ENCODE measurements around the gene TCF7L2.
"Not testable (repeated sequence)": the region's sequence is repeated elsewhere in the genome, so short reads cannot be mapped to it uniquely, and the experiment has no call there.

Gene TCF7L2

DNA sequence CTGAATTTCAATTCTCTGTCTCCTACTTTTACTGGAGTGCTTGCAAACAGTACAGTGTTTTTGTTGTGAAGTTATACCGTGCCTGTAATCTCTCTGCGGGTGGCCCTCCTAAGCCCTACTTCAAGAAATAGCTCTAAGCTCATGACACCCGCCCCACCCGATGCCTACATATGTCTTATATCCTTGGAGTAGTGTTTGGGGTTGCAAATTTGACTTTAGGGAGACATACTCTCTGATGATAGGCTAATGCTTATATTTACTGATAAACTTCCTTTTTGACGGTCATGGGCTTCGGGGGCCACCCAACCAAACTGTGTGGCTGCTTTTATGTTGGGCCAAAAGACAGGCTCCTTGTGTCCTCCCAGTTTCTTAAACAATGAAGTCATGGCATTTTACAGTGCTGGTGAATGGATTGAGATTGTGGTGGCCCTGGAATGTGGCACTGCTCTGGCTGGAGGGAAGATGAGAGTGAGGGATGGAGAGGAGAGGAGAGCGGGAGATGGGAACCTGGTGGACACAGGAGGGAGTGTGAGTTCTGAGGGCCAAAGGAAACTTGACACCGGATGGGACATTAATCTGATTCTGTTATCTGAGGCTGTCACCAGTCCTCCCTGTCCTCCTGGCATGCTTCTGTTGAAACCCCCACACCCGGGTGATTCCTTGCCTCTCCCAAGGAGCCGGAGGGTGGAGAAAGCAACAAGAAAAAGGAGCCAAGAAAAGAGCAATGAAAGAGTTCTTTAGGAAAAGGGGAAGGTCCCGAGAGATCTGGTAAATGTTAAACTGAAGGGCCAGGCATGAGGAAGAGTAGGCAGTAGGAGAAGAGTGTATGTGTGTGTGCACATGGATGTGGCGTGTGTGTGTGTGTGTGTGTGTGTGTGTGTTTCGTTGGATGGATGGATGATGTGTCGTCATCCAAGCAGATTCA lies 113.3 kb downstream of the TCF7L2 start:
- DNase-seq (ENCODE audit: low read depth in 3 of 3), result no peak

DNA sequence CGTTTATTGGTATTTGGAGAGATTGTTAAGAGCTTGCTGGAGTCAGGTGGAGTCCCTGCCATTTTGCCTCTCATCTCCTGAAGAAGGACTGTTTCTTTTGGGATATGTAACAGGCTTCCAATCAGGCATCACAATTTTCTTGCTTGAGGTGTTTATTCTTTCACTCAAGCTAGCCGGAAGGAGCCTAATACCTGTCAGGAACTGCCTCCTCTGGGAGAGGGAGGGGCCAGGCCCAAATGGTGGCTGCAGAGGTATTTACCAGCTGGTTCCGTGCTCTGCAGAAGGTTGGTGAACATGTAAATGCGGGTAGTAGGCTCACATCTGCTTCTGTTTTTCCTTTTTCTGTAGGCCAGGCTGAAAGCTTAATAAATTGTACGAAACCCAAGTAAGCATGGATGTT lies 114.0 kb downstream of the TCF7L2 start:
- DNase-seq (ENCODE audit: low read depth in 3 of 3), result no peak

DNA sequence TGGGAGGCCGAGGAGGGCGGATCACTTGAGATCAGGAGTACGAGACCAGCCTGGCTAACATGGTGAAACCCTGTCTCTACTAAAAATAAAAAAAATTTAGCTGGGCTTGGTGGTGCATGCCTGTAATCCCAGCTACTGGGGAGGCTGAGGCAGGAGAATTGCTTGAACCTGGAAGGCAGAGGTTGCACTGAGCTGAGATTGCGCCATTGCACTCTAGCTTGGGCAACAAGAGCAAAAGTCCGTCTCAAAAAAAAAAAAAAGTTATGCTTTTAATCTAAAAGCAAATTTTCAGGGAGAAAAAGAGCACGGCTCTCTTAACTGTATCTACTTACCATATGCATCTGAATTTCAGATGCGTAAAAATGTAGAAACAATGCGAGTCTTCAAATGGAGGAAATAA lies 116.1 kb downstream of the TCF7L2 start:
- DNase-seq (ENCODE audit: low read depth in 3 of 3), result not testable (repeated sequence)

DNA sequence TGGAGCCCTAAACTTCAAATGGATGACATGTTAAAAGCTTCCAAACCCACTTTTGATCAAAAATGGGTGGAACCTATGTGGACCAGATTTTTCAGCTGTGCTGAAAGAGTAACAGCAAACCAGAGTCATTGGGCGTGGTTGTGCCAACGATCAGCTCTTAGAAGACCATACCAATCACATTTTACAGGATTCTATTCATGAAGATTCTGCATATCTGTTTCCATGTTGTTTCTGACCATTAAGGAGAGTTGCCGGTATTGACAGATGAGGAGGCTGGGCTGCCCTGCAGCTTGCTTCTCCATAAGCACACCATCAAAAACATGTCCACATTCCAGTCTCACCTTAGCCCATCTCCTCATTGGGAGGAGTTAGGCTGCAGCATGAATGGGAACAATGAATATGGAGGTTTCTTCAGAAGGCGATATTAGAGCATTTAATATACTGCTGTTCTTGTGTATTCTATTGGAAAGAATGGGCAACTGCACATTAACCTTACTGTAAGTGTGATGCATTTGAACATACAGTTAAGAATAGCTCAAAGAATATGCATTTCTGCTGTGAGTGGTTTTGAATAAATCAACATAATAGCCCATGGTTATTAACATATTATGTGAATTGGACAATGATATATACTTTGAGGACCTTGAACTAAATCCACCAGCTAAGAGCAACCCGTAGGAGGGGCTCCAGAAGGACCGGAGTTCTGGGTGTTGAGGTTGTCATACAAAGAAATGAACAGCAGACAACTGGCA lies 116.7 kb downstream of the TCF7L2 start:
- DNase-seq (ENCODE audit: low read depth in 3 of 3), result no peak

DNA sequence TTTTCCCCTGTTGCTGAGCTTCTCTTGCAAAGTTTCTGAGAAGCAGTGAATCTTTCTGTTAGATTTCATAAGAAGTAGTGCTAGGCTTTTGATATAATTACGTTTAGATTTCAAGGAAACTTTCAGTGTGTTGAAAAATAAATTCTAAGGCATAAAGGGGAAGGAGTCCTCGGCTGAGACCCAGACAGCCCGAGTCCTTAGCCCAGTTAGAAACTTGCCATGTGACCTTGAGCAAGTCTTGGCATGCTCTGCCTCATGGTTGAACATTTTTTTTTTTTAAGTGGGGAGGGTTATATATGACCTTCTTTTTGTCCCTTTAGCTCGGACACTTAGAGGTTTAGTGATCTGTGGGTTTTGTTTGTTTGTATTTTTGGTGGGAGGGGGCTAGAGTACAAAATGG lies 117.5 kb downstream of the TCF7L2 start:
- DNase-seq (ENCODE audit: low read depth in 3 of 3), result no peak

DNA sequence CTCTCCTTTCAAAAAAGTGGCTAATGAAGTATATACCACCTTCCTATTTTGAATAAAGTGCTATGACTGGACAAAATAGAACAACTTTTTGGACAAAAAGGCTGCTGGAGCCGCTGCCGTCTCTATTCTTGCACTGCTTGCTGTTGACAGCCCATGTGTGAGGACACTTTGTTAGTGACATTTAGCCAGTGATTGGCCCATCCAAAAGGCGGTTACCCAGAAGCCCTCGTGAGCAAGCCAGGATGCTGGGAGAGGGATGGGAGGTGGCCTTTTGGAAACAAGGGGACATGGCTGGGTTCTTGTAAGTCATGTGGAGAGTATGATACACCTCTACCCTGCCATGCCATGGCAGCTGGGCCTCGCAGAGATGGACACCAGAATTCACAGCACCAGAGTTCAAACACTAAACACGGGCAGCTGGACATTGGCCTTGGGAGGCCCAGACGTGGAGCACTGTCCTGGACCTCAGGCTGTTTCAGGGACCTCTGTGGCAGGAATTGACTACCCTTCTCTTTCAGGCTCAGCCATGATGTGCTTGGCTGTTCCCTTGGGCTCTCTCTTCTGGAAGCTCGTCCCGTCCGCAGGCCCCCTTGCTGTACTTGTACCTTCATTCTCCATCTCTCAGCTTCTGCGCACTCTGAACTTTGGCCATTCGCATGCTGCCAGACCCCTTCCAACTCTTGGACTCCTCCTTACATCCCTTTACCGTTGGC lies 118.3 kb downstream of the TCF7L2 start:
- no peak for DNase-seq (ENCODE audit: low read depth in 3 of 3)

DNA sequence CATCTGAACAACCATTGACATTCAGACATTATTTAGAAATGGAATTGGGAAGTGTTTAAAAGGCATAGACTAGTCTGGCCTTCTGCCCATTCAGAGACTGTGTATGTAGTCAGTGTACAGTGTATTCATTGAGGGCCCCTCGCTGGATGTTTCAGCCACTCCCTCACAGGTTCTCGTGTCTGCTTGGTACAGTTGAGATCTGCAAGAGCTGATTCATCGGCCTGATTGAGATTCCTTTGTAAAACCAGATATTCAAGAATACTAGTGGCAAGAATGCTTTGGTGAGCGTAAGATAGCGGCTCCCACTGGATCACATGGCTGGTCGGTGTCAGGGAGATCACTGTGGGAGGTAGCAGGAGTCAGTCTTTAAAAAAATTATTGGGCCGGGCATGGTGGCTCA lies 119.5 kb downstream of the TCF7L2 start:
- DNase-seq (ENCODE audit: low read depth in 3 of 3), result no peak

DNA sequence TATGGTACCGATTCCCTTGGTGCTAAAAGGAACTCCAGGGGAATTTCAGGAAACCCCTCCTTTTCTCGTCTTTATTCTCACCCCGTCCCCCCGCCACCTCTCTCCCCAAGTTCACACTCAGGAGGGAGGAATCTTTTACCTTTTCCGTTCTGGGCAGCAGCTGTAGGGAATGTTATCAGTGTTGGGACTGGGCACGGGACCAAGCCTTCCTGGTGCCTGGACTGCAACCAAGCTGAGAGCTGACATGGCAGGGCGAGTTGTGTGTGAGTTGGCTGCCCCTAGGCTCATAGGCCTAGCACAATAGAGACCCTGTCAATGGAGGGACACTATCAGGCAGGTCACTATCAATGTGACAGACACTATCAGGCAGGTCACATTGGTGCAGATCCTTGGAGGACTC lies 121.4 kb downstream of the TCF7L2 start:
- DNase-seq (ENCODE audit: low read depth in 3 of 3), result no peak

DNA sequence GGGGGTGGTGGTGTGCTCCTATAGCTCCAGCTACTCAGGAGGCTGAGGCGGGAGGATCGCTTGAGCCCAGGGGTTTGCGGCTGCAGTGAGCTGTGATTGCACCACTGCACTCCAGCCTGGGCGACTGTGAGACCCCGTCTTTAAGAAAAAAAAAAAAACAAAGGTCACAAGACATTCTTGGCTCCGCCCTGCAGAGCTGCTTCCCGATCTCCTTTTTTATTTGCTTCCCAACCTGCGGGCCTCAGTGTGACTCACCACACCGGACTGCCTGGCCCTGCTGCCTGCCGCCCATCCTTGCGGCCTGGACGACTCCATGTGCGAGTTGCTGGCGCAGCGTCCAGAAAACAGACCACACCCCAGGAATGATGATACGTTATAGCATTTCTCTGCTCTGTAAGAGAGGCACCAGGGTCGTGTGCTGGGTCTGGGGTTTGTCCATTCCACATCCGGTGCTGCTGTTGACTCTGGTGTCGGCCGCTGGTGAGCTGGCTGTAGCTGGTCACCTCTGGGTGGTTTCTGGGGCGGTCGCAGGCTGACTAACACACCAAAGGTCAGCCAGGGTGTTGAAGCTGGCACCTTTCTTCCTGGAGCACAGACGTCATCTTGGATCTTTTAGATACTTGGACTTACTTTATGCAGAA lies 123.6 kb downstream of the TCF7L2 start:
- no peak for DNase-seq (ENCODE audit: low read depth in 3 of 3)

DNA sequence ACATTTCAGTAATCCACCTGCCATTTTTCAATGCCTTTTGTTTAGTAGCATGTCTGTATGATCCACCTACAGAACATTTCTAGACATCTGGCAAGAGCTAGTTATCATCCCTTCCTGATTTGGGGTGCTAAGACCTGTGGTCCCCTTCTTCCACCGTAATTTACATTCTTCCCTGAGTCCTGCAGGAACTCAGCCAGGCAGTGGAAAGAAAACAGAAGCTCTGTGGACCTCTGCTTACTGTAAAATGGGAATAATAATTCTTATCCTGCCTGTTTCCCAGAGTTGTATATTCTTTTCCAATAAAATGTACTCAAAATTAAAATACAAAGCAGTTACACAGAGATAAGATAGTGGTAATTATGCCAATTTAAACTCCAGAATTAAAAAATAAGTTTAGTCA lies 126.9 kb downstream of the TCF7L2 start:
- no peak for DNase-seq (ENCODE audit: low read depth in 3 of 3)

DNA sequence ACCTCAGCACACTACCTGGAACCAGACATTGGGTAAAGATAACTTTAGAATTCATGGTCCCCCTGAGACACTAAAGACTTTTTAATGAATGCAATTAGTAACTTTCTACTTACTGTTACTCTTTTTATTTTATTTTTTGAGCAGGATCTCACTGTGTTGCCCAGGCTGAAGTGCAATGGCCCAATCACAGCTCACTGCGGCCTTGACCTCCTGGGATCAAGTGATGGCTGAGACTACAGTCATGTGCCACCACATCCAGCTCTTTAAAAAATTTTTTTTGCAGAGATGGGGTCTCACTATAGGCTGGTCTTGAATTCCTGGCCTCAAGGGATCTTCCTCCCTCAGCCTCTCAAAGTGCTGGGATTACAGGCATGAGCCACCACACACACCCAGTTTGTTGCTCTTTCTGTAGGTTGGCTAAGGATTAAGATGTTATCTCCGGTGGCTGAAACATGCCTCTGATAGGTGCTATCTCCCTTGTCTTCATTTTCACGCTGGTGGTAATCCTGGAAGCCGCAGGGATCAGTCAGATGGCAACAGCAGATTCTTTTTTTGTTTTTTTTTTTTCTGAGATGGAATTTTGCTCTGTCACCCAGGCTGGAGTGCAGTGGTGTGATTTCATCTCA lies 128.3 kb downstream of the TCF7L2 start:
- DNase-seq (ENCODE audit: low read depth in 3 of 3), result no peak

DNA sequence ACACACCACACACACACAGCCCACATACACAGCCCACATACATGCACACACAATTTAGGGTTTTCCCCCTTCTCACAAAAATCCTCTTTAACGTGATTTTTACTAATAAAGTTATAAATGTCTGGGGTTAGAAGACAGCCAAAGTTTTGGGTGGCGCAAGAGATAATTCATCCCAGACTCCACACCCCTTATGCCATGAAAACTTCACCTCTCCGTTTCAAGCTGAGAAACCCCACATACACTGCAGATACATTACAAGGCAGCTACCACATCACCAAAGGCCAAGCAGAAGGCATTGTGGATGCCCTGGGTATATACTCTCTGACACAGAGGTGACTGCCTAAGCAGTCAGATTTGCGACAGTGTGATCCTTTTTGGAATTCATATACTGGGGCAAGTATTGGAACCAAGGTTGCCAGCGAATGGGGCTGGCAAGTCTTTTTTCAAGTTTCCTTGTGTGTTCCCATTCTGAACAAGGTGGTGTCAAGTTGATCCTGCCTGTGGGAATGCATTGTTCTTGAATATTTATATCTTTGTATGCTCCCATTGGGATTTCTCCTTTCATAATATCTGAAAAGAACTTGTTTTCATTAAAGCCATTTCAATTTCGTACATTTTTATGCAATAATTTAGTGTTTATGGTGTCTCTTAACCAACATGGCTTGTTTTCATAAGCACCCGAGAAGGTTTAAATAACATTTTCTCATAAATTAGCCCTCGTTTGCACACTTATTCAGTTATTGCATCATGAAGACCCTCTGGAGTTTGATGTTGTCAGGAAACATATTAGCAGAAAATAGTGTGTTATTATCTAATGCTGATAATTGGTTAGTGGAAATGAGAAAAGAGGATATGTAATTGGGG lies 130.2 kb downstream of the TCF7L2 start:
- DNase-seq (ENCODE audit: low read depth in 3 of 3), result no peak

DNA sequence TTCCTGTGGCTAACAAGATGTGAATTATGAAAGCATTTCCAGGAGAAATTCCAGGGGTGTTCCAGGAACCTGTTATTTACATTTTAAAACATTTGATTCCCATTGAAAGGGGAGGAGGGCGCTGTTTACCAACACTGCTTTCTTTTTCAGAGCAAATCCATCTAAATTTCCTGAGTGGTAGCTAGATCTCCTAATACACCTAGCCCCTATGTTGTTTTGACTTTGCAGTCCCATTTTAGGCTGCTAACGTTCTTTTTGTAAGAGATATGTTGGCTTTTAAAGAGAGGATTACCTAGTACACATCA lies 130.8 kb downstream of the TCF7L2 start:
- no peak for DNase-seq (ENCODE audit: low read depth in 3 of 3)

DNA sequence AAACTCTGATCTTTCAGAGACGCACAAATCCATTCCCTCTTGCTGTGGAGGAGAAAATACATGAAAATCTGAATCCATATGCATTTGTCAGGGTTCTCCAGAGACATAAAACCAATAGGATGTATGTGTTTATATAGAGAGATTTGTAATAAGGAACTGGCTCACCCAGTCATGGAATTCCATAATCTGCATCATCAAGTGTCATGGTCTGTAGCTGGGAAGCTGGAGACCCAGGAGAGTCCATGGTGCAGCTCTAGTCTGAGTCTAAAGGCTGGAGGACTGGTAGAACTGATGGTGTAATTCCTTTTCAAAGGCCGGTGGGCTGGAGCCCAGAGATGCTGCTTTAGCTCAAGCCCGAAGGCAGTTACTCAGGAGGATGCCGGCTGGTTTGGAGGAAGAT lies 134.0 kb downstream of the TCF7L2 start:
- DNase-seq (ENCODE audit: low read depth in 3 of 3), result no peak

DNA sequence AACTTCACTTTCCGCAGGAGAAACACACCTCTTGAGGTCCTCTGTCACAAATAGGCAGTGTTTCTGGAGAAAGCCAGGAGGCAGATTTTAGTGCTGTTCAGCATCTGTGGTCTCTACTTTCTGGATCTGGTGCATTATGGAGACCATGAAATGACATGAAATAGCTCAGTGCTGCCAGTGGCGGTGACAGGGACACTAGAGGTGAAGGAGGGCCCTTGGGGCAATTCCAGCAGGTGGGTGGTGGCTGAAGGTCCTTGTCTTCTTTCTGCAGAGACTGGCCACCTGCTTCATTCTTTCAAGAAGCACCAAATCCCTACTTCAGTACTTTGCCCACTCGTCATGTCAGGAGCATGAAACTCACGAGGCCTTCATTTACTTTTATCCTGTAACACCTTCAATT lies 135.7 kb downstream of the TCF7L2 start:
- DNase-seq (ENCODE audit: low read depth in 3 of 3), result no peak

DNA sequence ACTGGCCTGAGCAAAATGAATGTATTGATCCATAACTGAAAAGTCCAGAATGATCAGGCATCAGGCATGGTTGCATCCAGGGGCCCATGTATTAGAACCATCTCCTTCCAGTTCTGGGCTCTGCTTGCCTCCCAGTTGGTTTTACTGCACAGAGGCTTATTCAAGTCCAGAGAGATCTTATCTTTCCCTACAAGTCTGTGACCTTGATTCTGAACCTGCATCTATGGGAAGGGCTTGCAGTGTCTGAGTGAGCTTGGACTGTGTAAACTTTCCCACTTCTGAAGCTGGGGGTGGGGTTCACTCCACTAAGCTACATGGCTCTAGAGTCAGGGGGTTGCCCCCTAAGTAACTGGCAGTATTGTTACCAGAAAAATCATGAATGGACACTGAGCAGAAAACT lies 136.2 kb downstream of the TCF7L2 start:
- DNase-seq (ENCODE audit: low read depth in 3 of 3), result no peak

DNA sequence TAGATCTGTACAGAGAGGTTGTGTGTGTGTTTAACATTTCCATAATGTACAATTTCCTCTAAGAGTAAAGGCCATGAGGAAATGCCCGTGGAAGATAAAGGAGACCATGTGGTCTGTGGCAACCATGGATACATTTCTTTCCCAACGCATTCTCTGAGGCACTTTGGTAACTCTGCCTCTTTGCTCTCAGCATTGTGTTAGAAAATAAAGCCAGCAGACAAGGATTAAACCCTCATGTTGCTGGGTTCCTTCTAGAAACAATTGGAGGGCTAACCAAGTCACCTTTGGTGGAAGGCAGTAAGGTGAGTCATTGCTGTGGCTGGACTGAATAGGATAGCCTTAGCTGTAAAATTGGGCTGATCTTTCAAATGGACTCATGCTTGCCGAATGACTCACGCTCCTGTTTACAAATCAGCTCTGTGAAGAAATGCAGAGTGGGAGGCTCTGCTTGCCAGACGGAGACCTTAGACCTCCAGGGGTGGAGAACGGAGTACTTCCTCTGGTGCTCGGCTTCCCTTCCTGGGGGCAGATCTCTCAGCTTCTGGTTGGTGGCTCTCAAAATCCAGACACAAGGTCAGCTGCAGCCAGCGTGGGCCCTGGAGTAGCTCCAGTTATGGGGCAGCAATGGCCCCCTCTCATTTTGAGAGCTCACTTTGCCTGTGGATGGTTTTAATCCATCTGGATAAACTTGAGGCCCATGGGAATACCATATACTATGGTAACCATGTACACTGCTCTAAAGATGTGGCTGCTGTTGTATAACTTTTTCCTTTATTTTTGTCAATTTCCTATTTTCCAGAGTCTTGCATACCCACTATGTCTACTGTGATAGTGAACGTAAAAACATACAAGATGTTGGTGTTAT lies 137.3 kb downstream of the TCF7L2 start:
- no peak for DNase-seq (ENCODE audit: low read depth in 3 of 3)

DNA sequence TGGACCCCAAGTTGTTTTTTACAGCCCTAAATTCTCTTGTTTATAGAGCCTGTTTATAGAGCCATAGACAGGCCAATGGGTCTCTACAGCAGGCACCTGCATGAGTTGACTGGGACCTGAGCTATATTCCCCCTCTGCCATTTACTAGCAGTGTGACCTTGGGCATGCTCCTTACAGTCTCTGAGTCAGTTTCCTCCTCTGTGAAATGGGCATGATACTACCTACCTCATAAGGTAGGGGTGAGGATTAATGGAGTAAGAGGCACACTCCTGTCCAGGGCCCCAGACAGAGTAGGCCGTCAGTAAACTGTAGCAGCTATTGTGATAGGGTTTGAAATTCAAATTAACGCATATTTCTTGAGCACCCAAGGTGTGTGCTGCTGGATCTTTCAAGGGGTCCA lies 138.1 kb downstream of the TCF7L2 start:
- DNase-seq (ENCODE audit: low read depth in 3 of 3), result no peak

DNA sequence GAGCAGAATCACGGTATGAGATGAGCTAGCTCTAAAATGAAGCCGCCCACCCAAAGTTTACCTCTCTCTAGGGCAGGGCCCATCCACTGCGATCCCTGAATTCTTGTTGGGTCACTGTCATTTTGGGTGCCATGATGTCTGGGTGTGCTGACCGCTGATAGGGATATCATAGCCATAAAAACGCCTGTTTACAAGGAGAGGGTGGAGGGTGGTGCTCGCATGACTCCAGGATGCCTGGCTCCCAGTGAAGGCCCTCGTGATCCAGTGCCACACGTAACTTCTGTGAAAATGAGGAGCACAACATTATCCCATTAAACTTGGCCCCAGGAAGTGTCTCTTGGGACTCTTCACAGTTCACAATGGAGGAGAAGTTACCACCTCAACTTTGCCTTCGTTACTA lies 139.5 kb downstream of the TCF7L2 start:
- no peak for DNase-seq (ENCODE audit: low read depth in 3 of 3)

DNA sequence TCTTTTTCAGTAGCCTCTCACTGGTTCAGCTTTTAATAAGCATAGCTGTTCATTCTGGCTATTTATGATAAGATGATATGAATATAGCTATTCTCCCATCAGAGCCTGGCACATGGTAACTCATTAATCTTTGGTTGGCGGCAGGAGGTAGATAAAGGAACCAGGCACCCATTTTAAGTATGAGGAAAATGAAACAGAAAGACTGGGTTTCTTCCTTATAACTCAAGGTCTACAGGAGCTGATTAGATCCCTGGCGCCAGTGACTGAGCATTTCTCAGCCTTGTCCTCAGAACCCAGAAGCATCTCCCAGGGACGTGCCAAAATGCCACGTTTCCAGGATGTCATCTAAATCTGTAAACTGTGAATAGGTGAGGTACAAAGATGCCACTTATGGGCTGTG lies 141.9 kb downstream of the TCF7L2 start:
- DNase-seq (ENCODE audit: low read depth in 3 of 3), result no peak
